DMS153 (cell line): ENCODE results near the gene MRM1.

Experiments used
- DNase-seq: peaks from one replicate; lab custom pipeline; 2025; lab: John Stamatoyannopoulos, UW

Gene MRM1, protein sequence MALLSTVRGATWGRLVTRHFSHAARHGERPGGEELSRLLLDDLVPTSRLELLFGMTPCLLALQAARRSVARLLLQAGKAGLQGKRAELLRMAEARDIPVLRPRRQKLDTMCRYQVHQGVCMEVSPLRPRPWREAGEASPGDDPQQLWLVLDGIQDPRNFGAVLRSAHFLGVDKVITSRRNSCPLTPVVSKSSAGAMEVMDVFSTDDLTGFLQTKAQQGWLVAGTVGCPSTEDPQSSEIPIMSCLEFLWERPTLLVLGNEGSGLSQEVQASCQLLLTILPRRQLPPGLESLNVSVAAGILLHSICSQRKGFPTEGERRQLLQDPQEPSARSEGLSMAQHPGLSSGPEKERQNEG

GRCh38 chr17:36601303-36602029 lies at the start of gene MRM1:
Gene MRM1, plus strand, starts transcription at chr17:36601583. Its CDS starts 228 bp downstream, at chr17:36601811.
- peak; percentile 84 for DNase-seq

- DNase-seq, result no peak
Observed at GRCh38 chr17:36553459-36553858, 47.9 kb upstream of the MRM1 start.

- no peak for DNase-seq
Observed at GRCh38 chr17:36566081-36566480, 35.3 kb upstream of the MRM1 start.

DNA sequence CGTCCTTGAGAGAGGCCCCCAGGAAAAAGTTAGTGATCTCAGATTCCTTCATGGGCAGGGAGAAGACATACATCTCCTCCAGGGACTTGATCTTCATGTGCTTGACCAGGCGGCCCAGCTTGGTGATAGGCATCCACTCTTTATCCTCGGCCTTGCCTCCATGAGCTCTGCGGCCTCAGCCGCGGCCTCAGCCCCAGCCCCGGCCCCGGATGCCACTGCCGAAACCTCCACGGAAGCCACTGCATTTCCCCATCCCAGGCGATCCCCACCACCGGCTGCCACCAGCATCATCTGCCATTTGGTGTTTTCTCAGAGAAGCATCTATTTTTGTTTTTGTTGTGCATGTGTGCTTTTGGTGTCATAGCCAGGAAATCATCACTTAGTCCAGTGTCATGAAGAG lies 26.4 kb upstream of the MRM1 start:
- DNase-seq, result no peak

- DNase-seq, result no peak
Observed at GRCh38 chr17:36576793-36577192, 24.6 kb upstream of the MRM1 start.

GRCh38 chr17:36578671-36579070 lies 22.7 kb upstream of the MRM1 start:
- no peak for DNase-seq

DNA sequence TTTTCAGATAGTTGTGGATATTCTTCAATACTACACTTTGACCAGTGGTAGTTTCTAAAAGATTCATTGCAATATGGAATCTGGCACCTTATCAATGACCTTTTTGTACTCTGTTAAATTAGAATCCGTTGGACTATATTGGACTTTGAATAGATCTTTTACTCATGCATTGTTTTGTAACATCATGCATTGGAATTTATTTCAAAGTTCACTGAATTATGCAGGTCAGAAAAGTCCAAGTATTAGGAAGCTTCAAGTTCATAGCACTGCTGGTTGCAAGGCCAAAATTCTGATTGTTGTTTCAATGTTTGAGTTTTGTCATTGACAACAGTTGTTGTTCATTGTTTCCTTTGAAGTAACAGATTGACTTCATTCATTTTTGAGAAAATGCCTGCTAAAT lies 17.6 kb upstream of the MRM1 start:
- DNase-seq, result no peak

DNA sequence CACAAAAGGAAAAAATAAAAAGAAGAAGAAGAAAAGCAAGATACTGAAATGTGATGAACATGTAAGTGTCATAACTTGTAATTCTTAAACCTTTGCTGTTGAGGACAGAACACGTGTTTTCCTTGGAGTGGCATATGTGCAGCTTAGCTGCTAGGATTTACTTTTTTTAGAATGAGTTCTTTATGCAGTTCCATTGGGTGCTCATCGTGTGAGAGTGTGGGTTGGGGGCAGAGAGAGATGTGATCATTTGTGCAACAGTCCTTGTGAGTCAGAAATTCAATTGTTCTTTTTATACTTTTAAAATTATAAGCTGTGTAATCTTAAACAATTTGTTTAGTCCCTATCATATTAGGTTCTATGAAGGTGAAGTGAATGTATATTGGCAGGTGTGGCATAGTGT lies 15.2 kb upstream of the MRM1 start:
- DNase-seq, result no peak

- DNase-seq, result no peak
Observed at GRCh38 chr17:36590082-36590481, 11.3 kb upstream of the MRM1 start.

DNA sequence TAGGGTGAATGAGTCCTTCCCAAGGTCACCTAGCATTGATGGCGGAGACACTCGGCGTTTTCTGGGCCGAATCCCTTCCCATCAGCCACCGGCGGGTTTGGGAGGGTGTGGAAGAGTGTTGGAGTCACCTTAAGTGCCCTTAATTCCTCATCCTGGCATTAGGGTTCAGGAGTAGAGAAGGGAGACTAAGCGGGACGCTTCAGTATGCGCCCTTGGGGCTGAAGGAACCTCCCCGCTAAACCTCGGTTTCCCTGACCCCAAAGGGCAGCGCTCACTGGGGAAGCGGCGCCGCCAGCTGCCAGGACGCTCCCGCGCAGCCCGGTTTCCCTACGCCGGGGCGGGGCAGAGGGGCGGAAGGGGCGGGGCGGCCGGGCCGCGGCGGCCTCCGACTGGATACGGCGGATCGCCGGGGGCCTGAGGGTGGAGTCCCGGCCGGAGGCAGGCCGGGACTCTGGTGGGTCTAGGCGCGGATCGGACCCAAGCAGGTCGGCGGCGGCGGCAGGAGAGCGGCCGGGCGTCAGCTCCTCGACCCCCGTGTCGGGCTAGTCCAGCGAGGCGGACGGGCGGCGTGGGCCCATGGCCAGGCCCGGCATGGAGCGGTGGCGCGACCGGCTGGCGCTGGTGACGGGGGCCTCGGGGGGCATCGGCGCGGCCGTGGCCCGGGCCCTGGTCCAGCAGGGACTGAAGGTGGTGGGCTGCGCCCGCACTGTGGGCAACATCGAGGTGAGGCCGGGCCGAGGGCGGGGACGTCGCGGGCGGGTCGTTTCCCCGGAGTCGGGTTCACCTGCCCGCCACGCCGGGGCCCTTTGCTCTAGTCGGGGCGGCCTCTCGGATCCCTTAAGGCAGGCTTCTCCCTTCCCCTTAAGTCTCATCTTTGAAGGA lies 9.7 kb upstream of the MRM1 start, which contains the start of gene DHRS11:
Gene DHRS11, plus strand, starts transcription at position 446 of the 882 bp plus-strand sequence. Its CDS starts 131 bp downstream, at position 577.
- DNase-seq, result peak; percentile 63

DNA sequence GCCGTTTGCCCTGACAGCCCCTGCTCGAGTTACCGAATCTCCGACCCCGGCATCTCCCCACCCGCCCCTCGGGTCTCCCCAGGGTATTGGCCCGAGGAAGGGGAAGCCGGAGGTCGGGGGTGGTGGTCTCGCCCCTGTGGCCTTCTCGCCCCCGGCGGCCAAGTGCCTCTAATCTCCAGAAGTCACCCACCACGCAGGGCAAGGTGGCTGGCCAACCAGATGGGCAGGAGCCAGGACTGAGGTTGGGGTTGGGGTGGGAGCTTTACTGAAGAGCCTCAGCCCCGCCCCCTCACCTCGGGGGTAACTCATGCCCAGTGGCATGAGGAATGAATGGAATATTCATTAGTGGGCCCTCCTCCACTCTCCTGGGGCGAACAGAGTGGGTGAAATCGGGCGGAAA lies 9.1 kb upstream of the MRM1 start:
- no peak for DNase-seq

GRCh38 chr17:36592716-36593321 lies 8.6 kb upstream of the MRM1 start:
- no peak for DNase-seq

DNA sequence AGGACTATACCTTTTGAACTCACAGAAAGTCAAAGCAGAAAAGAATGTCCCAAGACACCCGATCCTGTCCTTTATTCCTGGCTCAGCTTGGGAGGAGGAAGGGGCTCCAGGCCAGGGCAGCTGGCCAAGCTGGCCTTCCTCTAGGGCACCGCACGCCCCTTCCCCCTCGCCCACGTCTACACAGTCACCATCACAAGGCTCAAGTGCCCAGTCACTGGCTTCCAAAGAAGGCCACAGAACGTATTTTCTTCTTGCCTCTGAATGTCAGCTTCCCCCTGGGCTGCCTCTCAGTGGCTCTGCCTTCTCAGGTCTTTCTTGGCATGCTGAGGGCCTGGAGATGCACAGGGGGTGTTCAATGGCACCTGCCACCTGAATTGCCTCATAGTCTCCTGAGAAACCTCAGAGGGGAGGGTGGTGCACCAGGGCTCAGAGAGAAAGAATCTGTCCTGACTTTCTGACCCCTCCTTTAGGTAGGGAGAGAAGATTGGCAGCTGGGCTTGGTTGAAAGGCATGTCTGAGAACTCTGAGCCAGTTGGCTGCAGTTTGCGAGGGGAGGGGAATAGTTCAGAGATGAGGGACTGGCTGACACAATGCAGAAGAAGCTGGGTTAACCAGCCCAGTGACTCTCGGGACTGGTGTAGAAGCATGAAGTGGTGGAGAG lies 7.6 kb upstream of the MRM1 start:
- no peak for DNase-seq

DNA sequence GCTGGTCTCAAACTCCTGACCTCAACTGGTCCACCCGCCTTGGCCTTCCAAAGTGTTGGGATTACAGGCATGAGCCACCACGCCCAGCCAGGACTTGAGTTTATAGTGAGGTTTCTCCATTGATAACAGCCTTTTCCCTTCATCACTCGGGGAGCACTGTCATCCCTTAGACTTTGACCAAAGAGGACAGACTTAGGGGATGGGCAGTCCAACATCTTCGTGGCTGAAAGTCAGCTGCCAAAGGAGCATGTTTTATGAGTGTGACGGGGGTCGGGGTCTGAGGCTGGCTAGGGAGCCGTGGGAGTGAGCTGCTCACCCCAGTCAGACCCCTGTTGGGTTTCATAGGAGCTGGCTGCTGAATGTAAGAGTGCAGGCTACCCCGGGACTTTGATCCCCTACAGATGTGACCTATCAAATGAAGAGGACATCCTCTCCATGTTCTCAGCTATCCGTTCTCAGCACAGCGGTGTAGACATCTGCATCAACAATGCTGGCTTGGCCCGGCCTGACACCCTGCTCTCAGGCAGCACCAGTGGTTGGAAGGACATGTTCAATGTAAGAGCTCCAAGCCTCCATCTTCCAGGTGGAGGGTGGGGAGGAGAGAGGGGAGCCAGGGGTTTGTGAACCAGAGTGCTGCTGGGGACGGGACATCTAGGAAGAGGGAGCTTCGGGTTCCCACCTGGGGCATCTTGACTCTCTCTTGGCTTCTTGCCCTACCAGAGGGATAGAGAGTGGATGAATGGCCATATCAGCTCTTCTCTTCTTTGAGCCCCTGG lies 6.6 kb upstream of the MRM1 start:
- DNase-seq, result no peak

- DNase-seq, result no peak
Observed at GRCh38 chr17:36597226-36597625, 4.2 kb upstream of the MRM1 start.

GRCh38 chr17:36597866-36598777 lies 3.3 kb upstream of the MRM1 start:
- DNase-seq, result no peak

DNA sequence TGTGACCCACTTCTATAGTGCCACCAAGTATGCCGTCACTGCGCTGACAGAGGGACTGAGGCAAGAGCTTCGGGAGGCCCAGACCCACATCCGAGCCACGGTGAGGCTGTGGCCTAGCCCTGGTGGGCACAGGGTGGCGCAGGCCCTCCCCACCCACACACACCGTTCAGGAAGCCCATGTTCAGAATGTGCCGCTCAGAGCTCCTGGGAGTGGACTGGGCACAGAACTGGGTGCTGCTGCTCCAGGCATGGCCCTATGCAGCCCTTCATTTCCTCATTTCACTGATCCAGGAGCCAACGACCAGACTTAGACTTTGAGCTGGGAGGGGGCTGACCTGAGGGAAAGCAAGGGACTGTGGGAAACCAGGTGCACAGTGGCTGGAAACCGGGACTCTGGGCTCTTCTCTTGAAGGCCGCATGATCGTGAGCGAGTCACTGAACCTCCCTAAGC lies 2.4 kb upstream of the MRM1 start:
- DNase-seq, result no peak

GRCh38 chr17:36599546-36600250 lies 1.7 kb upstream of the MRM1 start:
- no peak for DNase-seq

DNA sequence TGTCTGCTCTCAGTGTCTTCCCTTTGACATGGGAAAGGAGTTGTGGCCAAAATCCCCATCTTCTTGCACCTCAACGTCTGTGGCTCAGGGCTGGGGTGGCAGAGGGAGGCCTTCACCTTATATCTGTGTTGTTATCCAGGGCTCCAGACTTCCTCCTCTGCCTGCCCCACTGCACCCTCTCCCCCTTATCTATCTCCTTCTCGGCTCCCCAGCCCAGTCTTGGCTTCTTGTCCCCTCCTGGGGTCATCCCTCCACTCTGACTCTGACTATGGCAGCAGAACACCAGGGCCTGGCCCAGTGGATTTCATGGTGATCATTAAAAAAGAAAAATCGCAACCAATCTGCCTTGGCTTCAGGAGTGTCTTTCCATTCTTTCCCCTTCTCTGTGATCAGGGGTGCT lies 918 bp upstream of the MRM1 start:
- no peak for DNase-seq
